Liver (tissue), 9 donors: Measurements from ENCODE around the gene HMGN3. TPM values are rescaled to one million over a fixed set of nuclear protein-coding genes. Genes with fewer than 3 reads are reported as not detected.

ENCODE experiments used
- DNase-seq: peaks from one replicate; pipeline ENCODE4 v3.0.0-alpha.2; 2017; ENCODE audit warnings: low spot score
- H3K27ac ChIP-seq, 2 donors: one replicate each; pipeline ENCODE4 v1.7.0; 2013; ENCODE audit warnings: inconsistent platforms in 2 of 2, low read length in 2 of 2, control low read depth in 1 of 2, low read depth in 1 of 2, mild to moderate bottlenecking in 1 of 2
- H3K27me3 ChIP-seq, 4 donors: one replicate each; pipeline versions ENCODE4 v1.6.1 to v1.7.0; 2013; ENCODE audit warnings: low read length in 3 of 4, inconsistent platforms in 1 of 4, mild to moderate bottlenecking in 1 of 4, moderate library complexity in 1 of 4; ENCODE audit not compliant: control insufficient read depth in 4 of 4, insufficient read depth in 4 of 4
- H3K36me3 ChIP-seq, 4 donors: one replicate each; pipeline versions ENCODE4 v1.6.1 to v1.7.0; 2013; ENCODE audit warnings: low read length in 3 of 4, mild to moderate bottlenecking in 3 of 4, low read depth in 1 of 4, moderate library complexity in 1 of 4; ENCODE audit not compliant: control insufficient read depth in 4 of 4, insufficient read depth in 3 of 4
- H3K4me1 ChIP-seq, 4 donors: one replicate each; pipeline versions ENCODE4 v1.6.1 to v1.7.0; 2013; ENCODE audit warnings: low read length in 3 of 4, mild to moderate bottlenecking in 3 of 4, moderate library complexity in 1 of 4; ENCODE audit not compliant: control insufficient read depth in 4 of 4, insufficient read depth in 4 of 4
- H3K4me3 ChIP-seq, 3 donors: one replicate each; pipeline versions ENCODE4 v1.6.1 to v1.7.0; 2013; ENCODE audit warnings: low read length in 3 of 3, control low read depth in 1 of 3, low read depth in 1 of 3, mild to moderate bottlenecking in 1 of 3
- H3K9ac ChIP-seq, 2 donors: one replicate each; pipeline ENCODE4 v1.7.0; 2013; ENCODE audit warnings: low read length in 2 of 2, mild to moderate bottlenecking in 2 of 2, moderate library complexity in 2 of 2, control low read depth in 1 of 2, low read depth in 1 of 2
- H3K9me3 ChIP-seq, 4 donors: one replicate each; pipeline versions ENCODE4 v1.6.1 to v1.7.0; 2013; ENCODE audit warnings: low read length in 3 of 4; ENCODE audit not compliant: control insufficient read depth in 4 of 4
- CTCF ChIP-seq: fragments of 150-350 bp; IDR thresholded peaks from 2 replicates; pipeline ENCODE4 v1.5.1; 2017; ENCODE audit warnings: improper control_type of control experiment, low read depth, low read length; ENCODE audit not compliant: missing input control
- EGR1 ChIP-seq, 2 donors: IDR thresholded peaks; 2 replicates each; pipeline ENCODE4 v1.6.1; 2016 to 2018; ENCODE audit warnings: antibody characterized with exemption in 2 of 2, low read depth in 2 of 2
- FOXA1 ChIP-seq: IDR thresholded peaks from 2 replicates; pipeline ENCODE4 v1.6.1; 2016; ENCODE audit warnings: antibody characterized with exemption
- FOXA2 ChIP-seq: IDR thresholded peaks from 2 replicates; pipeline ENCODE4 v1.6.1; 2016; ENCODE audit warnings: antibody characterized with exemption
- GABPA ChIP-seq, 2 donors: IDR thresholded peaks in 1 of 2; conservative IDR thresholded peaks in 1 of 2; 2 replicates each; pipeline ENCODE4 v1.6.1; 2016; ENCODE audit warnings: antibody characterized with exemption in 2 of 2, mild to moderate bottlenecking in 1 of 2, moderate library complexity in 1 of 2
- HNF4A ChIP-seq, 2 donors: conservative IDR thresholded peaks; 2 replicates each; pipeline ENCODE4 v1.6.1; 2016; ENCODE audit warnings: antibody characterized with exemption in 2 of 2, mild to moderate bottlenecking in 2 of 2
- HNF4G ChIP-seq: IDR thresholded peaks from 2 replicates; pipeline ENCODE4 v1.6.1; 2016; ENCODE audit warnings: antibody characterized with exemption
- JUND ChIP-seq, 2 donors: IDR thresholded peaks; 2 replicates each; pipeline ENCODE4 v1.6.1; 2016; ENCODE audit warnings: antibody characterized with exemption in 2 of 2
- MAX ChIP-seq: IDR thresholded peaks from 2 replicates; pipeline ENCODE4 v1.6.1; 2016; ENCODE audit warnings: antibody characterized with exemption
- NR2F2 ChIP-seq: IDR thresholded peaks from 2 replicates; pipeline ENCODE4 v1.6.1; 2016; ENCODE audit warnings: antibody characterized with exemption
- RAD21 ChIP-seq, 2 donors: IDR thresholded peaks; 2 replicates each; pipeline ENCODE4 v1.6.1; 2016; ENCODE audit warnings: antibody characterized with exemption in 2 of 2, mild to moderate bottlenecking in 2 of 2
- RXRA ChIP-seq, 2 donors: IDR thresholded peaks; 2 replicates each; pipeline ENCODE4 v1.6.1; 2017 to 2018; ENCODE audit warnings: antibody characterized with exemption in 2 of 2, mild to moderate bottlenecking in 1 of 2
- SP1 ChIP-seq: IDR thresholded peaks from 2 replicates; pipeline ENCODE4 v1.6.1; 2018; ENCODE audit warnings: antibody characterized with exemption, mild to moderate bottlenecking
- TAF1 ChIP-seq: conservative IDR thresholded peaks from 2 replicates; pipeline ENCODE4 v1.6.1; 2016; ENCODE audit warnings: antibody characterized with exemption, mild to moderate bottlenecking
- YY1 ChIP-seq: IDR thresholded peaks from 2 replicates; pipeline ENCODE4 v1.6.1; 2016; ENCODE audit warnings: antibody characterized with exemption, mild to moderate bottlenecking
- ZBTB33 ChIP-seq: IDR thresholded peaks from 2 replicates; pipeline ENCODE4 v1.6.1; 2016; ENCODE audit warnings: antibody characterized with exemption
- WGBS: extraction: QIAGEN DNeasy Blood & Tissue Kit; methylation state at CpG from one replicate; pipeline ENCODE4 v1.1.7; 2013; 5-methylcytosine and 5-hydroxymethylcytosine counted together
- polyA plus RNA-seq, 2 donors: library from polyadenylated mRNA; stranded (reverse) in 1 of 2; unstranded in 1 of 2; fragments of 200-250 nt in 1 of 2; fragments of >200 nt in 1 of 2; fragmentation: Nextera tagmentation in 1 of 2; extraction: Ambion mirVana in 1 of 2; gene quantifications; one replicate each; pipeline versions ENCODE4 v1.2.1 to v1.2.3, GENCODE V29; 2013 to 2015
- total RNA-seq, 2 donors: library from RNA; depleted of rRNA; stranded (reverse); fragments of >200 nt; gene quantifications; one replicate each; pipeline ENCODE4 v1.2.3, GENCODE V29; 2014
- TF ChIP-seq, protein P1 (sequence below): IDR thresholded peaks from 2 replicates; pipeline ENCODE4 v1.6.1; 2016; ENCODE audit warnings: antibody characterized with exemption, mild to moderate bottlenecking
- TF ChIP-seq, protein P2 (sequence below): IDR thresholded peaks from 2 replicates; pipeline ENCODE4 v1.6.1; 2016; ENCODE audit warnings: antibody characterized with exemption
- donor health status: healthy.
- donor health status: healthy.
- donor health status: healthy.
- donor health status: healthy.
- donor health status: healthy.

HMGN3 gene
- total and polyA plus RNA-seq, 4 donors: 26.7 to 112 (median 44.3) TPM

DNA sequence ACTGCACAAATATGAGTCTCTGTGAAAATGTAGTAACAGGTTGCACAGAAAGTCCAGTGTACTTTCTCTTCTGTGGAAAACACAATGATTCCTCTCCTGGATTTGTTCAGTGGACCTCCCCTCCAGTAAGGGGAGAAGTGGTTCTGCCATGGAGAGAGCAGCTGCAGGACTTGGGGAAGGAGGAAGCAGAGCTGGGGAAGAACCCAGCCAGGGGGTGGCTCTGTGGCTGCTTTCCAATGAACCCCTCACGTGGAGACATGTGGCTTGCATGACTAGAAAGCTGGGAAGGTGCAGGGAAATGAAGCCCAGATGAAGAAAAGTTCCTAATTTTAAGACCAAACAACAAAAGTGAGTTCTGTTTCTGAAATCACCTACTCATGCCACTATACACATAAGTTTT lies 31.9 kb downstream of the HMGN3 start:
- TF ChIP-seq HNF4G: no peak
- TF ChIP-seq SP1: no peak
- TF ChIP-seq EGR1 (IDR thresholded peaks at IDR 0.05; ENCODE audit: low read depth in 2 of 2): no peak
- TF ChIP-seq JUND (IDR thresholded peaks at IDR 0.05): no peak
- no peak overlapping the region for H3K9ac ChIP-seq
- no peaks in the 10 kb centered on the region for H3K9me3 ChIP-seq
- peaks cover 5 to 12% (median 8%) of the 10 kb centered on the region in 4 donors for H3K36me3 ChIP-seq
- no peak overlapping the region for H3K27ac ChIP-seq
- H3K4me1 ChIP-seq: no peaks in the 10 kb centered on the region
- 82% methylated on average over 1 of the region's 1 CpG for WGBS
- DNase-seq: no peak
- no peak overlapping the region for H3K4me3 ChIP-seq
- H3K27me3 ChIP-seq: no peaks in the 10 kb centered on the region

- peaks cover 5 to 12% (median 7%) of the 10 kb centered on the region in 4 donors for H3K36me3 ChIP-seq
- no peak overlapping the region for H3K4me3 ChIP-seq
- no peaks in the 10 kb centered on the region for H3K4me1 ChIP-seq
- no peak overlapping the region for H3K9ac ChIP-seq
- no peaks in the 10 kb centered on the region for H3K9me3 ChIP-seq
- H3K27ac ChIP-seq: no peak overlapping the region
- no peak for DNase-seq
- 91% methylated on average over 3 of the region's 3 CpGs for WGBS
- no peaks in the 10 kb centered on the region for H3K27me3 ChIP-seq
- TF ChIP-seq FOXA1 (no peak), TAF1 (no peak), YY1 (no peak), MAX (no peak), RXRA (IDR thresholded peaks at IDR 0.05) (no peak), HNF4A (conservative IDR thresholded peaks at IDR 0.05) (no peak), NR2F2 (no peak), CTCF (no peak), HNF4G (no peak), ZBTB33 (no peak), JUND (IDR thresholded peaks at IDR 0.05) (no peak), RAD21 (IDR thresholded peaks at IDR 0.05) (no peak), SP1 (no peak), FOXA2 (no peak), GABPA (IDR thresholded peaks at IDR 0.05 in 1 of 2, conservative IDR thresholded peaks at IDR 0.05 in 1 of 2) (no peak), EGR1 (IDR thresholded peaks at IDR 0.05; ENCODE audit: low read depth in 2 of 2) (no peak)
- TF ChIP-seq, protein P1, sequence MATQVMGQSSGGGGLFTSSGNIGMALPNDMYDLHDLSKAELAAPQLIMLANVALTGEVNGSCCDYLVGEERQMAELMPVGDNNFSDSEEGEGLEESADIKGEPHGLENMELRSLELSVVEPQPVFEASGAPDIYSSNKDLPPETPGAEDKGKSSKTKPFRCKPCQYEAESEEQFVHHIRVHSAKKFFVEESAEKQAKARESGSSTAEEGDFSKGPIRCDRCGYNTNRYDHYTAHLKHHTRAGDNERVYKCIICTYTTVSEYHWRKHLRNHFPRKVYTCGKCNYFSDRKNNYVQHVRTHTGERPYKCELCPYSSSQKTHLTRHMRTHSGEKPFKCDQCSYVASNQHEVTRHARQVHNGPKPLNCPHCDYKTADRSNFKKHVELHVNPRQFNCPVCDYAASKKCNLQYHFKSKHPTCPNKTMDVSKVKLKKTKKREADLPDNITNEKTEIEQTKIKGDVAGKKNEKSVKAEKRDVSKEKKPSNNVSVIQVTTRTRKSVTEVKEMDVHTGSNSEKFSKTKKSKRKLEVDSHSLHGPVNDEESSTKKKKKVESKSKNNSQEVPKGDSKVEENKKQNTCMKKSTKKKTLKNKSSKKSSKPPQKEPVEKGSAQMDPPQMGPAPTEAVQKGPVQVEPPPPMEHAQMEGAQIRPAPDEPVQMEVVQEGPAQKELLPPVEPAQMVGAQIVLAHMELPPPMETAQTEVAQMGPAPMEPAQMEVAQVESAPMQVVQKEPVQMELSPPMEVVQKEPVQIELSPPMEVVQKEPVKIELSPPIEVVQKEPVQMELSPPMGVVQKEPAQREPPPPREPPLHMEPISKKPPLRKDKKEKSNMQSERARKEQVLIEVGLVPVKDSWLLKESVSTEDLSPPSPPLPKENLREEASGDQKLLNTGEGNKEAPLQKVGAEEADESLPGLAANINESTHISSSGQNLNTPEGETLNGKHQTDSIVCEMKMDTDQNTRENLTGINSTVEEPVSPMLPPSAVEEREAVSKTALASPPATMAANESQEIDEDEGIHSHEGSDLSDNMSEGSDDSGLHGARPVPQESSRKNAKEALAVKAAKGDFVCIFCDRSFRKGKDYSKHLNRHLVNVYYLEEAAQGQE: no peak
- TF ChIP-seq, protein P2, sequence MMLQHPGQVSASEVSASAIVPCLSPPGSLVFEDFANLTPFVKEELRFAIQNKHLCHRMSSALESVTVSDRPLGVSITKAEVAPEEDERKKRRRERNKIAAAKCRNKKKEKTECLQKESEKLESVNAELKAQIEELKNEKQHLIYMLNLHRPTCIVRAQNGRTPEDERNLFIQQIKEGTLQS: no peak
Observed at GRCh38 chr6:79201983-79202382, 32.5 kb downstream of the HMGN3 start.
